Activated CD8-positive, alpha-beta memory T cell treated with anti-CD3 and anti-CD28 coated beads for 36 hours (primary cell): ENCODE measurements around the gene PTK7. TPM values are rescaled to one million over a fixed set of nuclear protein-coding genes. Genes with fewer than 3 reads are reported as not detected.
"Not testable (repeated sequence)": the region's sequence is repeated elsewhere in the genome, so short reads cannot be mapped to it uniquely, and the experiment has no call there.

Experiments
- CTCF ChIA-PET: fragments of 350-600 bp; sonication (Branson Sonifier 250); formaldehyde crosslinking; loops from one replicate; lab custom pipeline; 2021; ENCODE audit warnings: antibody characterized with exemption; lab: Charles Lee
- POLR2A ChIA-PET: fragments of 350-600 bp; sonication (Branson Sonifier 250); formaldehyde crosslinking; loops from one replicate; lab custom pipeline; 2021; ENCODE audit warnings: antibody characterized with exemption; lab: Charles Lee
- total RNA-seq, 2 experiments: library from RNA; stranded (reverse); gene quantifications; one replicate each; pipeline ENCODE4 v1.2.3, GENCODE V29; 2021

The PTK7 gene
- total RNA-seq = 1 to 10 TPM; 1.2 to 1.6 TPM

DNA sequence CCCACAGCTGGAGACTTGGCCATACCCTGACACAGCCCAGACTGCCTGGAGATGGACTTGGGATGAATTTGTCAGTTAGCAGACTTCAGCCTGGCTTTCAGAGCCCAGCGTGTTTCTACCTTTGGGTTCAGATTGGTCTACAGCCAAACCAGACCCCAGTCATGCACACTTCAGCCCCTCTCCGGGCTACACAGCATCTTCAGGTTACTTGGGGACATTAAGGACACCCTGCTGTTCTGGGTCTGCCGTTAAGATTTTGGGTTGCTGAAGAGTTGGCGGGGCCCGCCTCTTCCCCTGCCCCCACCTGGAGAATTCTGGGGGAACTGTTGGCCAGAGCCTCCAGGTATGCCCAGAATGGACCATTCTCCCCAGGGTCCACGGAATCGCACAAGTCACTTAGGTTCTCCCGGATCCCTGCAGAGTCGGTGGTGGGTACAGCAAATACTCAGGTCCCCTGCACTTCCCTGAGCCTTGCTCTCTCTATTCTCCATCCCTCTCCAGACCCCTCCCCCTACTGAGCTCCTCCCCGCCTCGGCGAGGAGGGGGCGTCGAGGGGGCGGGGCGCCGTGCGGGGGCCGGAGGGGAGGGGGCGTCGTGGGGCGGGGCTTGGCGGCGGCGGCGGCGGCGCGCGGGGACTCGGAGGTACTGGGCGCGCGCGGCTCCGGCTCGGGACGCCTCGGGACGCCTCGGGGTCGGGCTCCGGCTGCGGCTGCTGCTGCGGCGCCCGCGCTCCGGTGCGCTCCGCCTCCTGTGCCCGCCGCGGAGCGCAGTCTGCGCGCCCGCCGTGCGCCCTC lies at the start of gene PTK7:
TSS of gene PTK7 (plus strand) at position 645 of the 794 bp plus-strand sequence. CDS start 175 bp downstream, outside the sequence.
- CTCF ChIA-PET = interaction anchor here (1.5 kb wide), 1 partner anchor 68 kb away, joined by 4 read pairs; no protein-coding TSS in a partner anchor
- POLR2A ChIA-PET = no interaction called here

- ChIA-PET POLR2A (no interaction called here), CTCF (interaction anchor here (0.5 to 1.0 kb wide), 2 partner anchors 8 to 11 kb away, joined by 3 read pairs; no protein-coding TSS in a partner anchor)
These were observed 49.7 kb upstream of the PTK7 start for GRCh38 chr6:43026365-43026764.

DNA sequence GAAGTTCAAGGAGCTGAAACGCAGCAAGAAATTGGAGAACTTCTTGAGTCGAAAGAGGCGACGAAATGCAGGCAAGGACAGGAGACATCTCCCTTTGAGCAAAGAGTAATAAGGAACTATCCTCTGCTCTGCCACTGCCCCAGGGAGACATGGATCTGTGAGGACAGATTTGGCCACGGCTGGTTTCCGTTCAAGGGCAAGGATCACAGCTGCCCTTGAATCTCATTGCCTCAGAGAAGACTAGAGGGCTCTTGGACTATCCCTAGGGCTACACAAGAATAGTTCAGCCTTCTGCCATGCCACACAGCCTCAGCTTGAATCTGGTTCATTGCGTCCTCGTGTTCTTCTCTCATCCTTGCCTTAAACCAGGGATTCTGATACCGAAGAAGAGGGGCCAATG lies 47.0 kb upstream of the PTK7 start:
- ChIA-PET CTCF (no interaction called here), POLR2A (interaction anchor here (0.7 kb wide), 1 partner anchor 23 kb away, joined by 3 read pairs; no protein-coding TSS in a partner anchor)

- POLR2A ChIA-PET = interaction anchor here (0.7 kb wide), 1 partner anchor 53 kb away, joined by 3 read pairs; the partner anchor contains the start of gene PEX6
- CTCF ChIA-PET = no interaction called here
These were observed 43.8 kb upstream of the PTK7 start for GRCh38 chr6:43032326-43032725.

DNA sequence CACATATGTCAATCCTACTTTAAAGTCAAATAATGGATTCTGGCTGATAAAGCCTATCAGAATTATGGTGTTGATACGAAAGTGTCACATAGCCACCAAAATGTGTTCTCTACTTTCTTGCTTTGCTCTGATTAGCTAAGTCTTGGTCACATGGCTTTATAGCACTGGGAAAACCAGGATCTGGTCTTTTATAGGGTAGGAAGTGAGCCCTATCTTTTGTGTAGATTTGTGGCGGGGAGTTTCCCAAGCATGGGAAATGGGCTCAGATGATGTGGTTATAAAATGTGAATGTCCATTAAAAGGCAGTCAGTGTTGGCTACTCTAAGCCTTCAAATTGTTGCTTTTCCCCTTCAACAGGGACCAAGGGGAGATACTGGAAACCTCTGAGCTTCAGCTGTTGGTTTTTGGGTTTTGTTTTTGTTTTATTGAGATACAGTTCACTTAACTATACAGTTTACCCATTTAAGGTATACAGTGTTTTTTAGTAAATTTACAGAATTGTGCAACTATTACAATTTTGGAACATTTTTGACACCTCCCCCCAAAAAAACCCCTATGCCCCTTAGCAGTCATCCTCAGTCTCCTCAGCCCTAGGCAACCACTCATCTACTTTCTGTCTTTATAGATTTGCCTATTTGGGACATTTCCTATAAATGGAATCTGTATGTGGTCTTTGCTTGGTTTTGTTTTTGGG lies 42.5 kb upstream of the PTK7 start:
- ChIA-PET POLR2A (interaction anchor here (0.6 to 0.8 kb wide), 2 partner anchors 13 to 142 kb away, joined by 4 to 10 read pairs; no protein-coding TSS in a partner anchor), CTCF (interaction anchor here (1.0 kb wide), 1 partner anchor 24 kb away, joined by 4 read pairs; no protein-coding TSS in a partner anchor)

DNA sequence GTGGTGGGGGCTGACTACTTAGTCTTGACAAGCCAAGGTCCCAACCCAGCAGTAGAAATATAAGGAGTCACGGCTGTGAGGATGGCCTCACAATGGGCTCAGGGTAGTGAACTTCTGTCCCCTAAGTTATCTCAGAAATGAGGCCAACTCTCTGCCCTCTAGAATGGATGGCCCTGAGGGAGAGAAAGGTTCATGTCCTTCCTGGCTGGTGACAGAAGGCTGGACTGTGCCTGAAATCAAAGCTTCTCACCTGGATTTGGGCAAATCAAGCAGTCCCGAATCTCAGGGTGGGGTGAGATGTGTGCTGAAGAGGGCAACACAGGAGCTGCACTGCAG lies 42.0 kb upstream of the PTK7 start:
- POLR2A ChIA-PET = no interaction called here
- CTCF ChIA-PET = interaction anchor here (0.7 to 1.0 kb wide), 2 partner anchors 18 to 24 kb away, joined by 3 to 4 read pairs; no protein-coding TSS in a partner anchor

DNA sequence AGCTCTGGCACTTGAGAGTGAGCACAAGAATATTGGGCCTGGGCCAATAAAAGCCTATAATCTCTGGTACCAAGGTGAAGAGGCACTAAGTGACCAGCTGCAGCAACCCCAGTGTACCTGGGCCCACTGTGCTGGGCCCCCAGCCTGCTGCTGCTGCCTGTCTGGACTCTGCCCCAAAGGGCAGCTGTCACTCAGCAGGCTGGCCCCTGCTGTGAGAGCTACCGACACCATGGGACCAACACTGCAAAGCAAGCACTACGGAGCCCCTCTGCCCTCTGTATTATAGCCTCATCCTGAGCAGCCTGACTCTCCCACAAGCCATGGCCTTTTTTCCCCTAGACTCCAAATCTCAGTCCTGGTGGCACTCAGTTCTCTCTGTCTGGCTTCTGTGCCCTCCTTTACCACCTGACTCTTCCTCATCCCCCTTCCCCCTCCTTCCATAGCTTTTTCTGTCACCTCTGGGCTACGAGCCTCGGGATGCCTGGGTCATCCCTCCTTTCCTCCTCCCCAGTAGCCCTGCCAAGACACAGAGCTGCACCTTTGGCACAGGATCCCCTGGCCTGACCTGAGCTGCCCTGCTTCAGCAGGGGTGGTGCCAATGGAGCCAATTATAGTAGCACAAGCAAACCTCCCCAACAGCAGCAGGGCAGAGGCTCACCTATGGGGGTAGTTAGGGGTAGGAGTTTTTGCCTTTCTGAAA lies 40.5 kb upstream of the PTK7 start:
- POLR2A ChIA-PET = interaction anchor here (1.2 kb wide), 1 partner anchor 10 kb away, joined by 3 read pairs; no protein-coding TSS in a partner anchor
- CTCF ChIA-PET = interaction anchor here (1.3 kb wide), 1 partner anchor 14 kb away, joined by 3 read pairs; the partner anchor contains the start of gene RRP36

- POLR2A ChIA-PET = no interaction called here
- CTCF ChIA-PET = interaction anchor here (1.3 kb wide), 1 partner anchor 15 kb away, joined by 3 read pairs; the partner anchor contains the start of gene RRP36
These were observed 39.4 kb upstream of the PTK7 start for GRCh38 chr6:43036712-43037111.

- CTCF ChIA-PET = interaction anchor here (1.3 kb wide), 1 partner anchor 16 kb away, joined by 3 read pairs; the partner anchor contains the start of gene RRP36
- POLR2A ChIA-PET = interaction anchor here (0.5 kb wide), 1 partner anchor 15 kb away, joined by 5 read pairs; no protein-coding TSS in a partner anchor
These were observed 38.9 kb upstream of the PTK7 start for GRCh38 chr6:43037197-43037596.

DNA sequence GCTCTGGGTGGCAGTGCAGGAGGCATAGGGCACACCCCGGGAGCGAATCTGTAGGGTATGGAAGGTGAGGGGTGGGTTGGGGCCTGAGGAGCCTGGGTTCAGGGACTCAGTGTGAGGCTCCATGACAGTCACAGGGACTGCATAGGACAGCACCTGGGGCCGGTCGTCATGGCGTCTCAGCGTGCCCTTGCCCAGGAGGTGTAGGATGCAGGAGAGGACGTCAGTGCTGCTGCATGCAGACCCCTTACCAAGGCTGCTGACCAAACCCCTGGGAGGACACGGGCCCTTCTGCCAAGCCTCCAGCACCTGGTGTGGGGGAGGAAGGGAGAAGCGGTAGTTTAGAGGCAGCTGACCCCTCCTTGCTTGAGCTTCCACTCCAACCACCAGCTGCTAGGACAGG lies 38.4 kb upstream of the PTK7 start:
- CTCF ChIA-PET = interaction anchor here (1.1 kb wide), 1 partner anchor 140 kb away, joined by 3 read pairs; no protein-coding TSS in a partner anchor
- POLR2A ChIA-PET = no interaction called here

DNA sequence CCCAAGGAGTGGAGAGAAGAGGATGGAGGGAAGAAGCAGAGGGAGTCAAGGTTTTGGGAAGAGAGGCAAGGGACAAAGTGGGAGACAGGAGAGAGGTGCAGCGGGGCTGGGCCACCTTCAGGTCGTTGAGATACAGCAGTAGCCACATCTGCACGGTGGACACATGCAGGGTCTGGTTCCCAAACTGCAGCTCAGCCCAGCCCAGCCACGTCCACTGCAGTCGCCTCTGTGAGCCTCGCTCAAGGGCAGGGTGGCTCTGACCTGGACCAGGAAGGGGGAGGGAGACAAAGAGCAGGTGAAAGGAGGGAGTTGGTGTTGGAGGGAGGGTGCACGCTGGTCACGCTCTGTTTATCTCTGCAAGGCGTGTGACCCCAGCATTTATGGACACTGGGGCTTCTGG lies 37.4 kb upstream of the PTK7 start:
- POLR2A ChIA-PET = no interaction called here
- CTCF ChIA-PET = interaction anchor here (1.1 kb wide), 1 partner anchor 139 kb away, joined by 3 read pairs; no protein-coding TSS in a partner anchor

DNA sequence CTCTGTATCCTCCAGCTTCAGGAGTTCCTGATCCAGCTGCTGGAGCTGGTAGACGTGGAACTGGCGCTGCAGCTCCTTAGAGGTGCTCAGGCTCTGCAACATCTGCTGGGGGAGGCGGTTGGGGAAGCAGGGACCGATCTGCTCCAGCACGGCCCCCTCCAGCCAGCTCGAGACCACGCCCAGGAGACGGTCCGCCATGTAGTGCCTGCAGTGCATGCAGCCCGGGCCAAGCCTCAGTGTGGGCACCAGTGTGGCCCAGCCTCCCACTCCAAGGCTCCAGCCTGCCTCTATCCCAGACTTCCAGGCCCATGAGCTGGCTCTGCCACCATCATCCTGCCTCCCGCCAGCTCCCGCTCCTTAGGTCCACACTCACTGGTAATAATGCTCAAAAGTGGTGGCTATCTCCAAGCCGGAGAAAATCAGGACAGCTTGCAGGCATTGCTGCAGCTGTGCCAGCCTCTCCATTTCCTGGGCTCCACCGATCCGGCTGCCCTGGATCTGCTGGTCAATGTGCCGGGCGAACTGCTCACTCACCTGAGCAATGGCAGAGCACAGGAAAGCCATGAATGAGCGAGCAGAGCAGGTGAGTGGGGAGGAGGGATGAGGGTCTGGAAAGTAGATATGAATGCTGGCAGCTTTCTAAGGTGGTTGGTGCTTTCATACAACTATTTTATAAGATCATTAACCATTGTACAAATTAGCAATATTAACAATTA lies 35.4 kb upstream of the PTK7 start:
- CTCF ChIA-PET = no interaction called here
- POLR2A ChIA-PET = interaction anchor here (0.5 kb wide), 1 partner anchor 40 kb away, joined by 4 read pairs; no protein-coding TSS in a partner anchor

GRCh38 chr6:43041475-43041874 lies 34.6 kb upstream of the PTK7 start:
- POLR2A ChIA-PET, CTCF ChIA-PET: not testable (repeated sequence)

- ChIA-PET CTCF (no interaction called here), POLR2A (no interaction called here)
These were observed 32.8 kb upstream of the PTK7 start for GRCh38 chr6:43043310-43043709.

- CTCF ChIA-PET = no interaction called here
These were observed 30.7 kb upstream of the PTK7 start for GRCh38 chr6:43045371-43045930.

GRCh38 chr6:43047998-43048397 lies 28.1 kb upstream of the PTK7 start:
- CTCF ChIA-PET = interaction anchor here (0.5 kb wide), 1 partner anchor 278 kb away, joined by 3 read pairs; no protein-coding TSS in a partner anchor
- POLR2A ChIA-PET = no interaction called here

More at GRCh38 chr6:43045371-43045930, 30.7 kb upstream of the PTK7 start:
- POLR2A ChIA-PET = interaction anchor here (0.9 kb wide), 1 partner anchor 10 kb away, joined by 3 read pairs; no protein-coding TSS in a partner anchor

GRCh38 chr6:43050981-43051380 lies 25.1 kb upstream of the PTK7 start:
- POLR2A ChIA-PET = no interaction called here
- CTCF ChIA-PET = no interaction called here
